Panc1 (cell line): ENCODE results near the gene UBASH3A. TPM values are rescaled to one million over a fixed set of nuclear protein-coding genes. Genes with fewer than 3 reads are reported as not detected.

Experiments used
- ATAC-seq: fragments of 200-7000 bp; cut with Tn5 transposase; 2 replicates; pipeline ENCODE4 v1.9.1; 2020; ENCODE audit warnings: mild to moderate bottlenecking, moderate library complexity
- BruUV-seq: library from RNA; stranded (reverse); fragments of 400-500 nt; replicated peaks from 2 replicates; lab custom pipeline; 2021; lab: Mats Ljungman, UMichigan
- CTCF ChIA-PET: fragments of 300-600 bp; sonication (Branson Sonifier 250); formaldehyde crosslinking; loops from one replicate; lab custom pipeline; 2022; ENCODE audit warnings: antibody characterized with exemption; lab: Charles Lee
- POLR2A ChIA-PET: fragments of 300-600 bp; sonication (Branson Sonifier 250); formaldehyde crosslinking; loops from one replicate; lab custom pipeline; 2022; ENCODE audit warnings: antibody characterized with exemption; lab: Charles Lee
- DNase-seq: peaks from one replicate; pipeline ENCODE4 v3.0.0-alpha.2; 2010; ENCODE audit warnings: low read depth, low spot score
- H3K27ac ChIP-seq: 2 replicates; pipeline ENCODE4 v1.5.1; 2011; ENCODE audit warnings: mild to moderate bottlenecking, low read length, inconsistent platforms
- H3K27me3 ChIP-seq: fragments of 200-500 bp; sonication (Bioruptor generic); 2 replicates; pipeline ENCODE4 v1.6.0; 2014; ENCODE audit warnings: low read length, inconsistent platforms; ENCODE audit not compliant: control insufficient read depth, insufficient read depth
- H3K36me3 ChIP-seq: fragments of 200-500 bp; sonication (Bioruptor generic); 2 replicates; pipeline ENCODE4 v1.5.1; 2014; ENCODE audit warnings: inconsistent platforms, mild to moderate bottlenecking, low read length, moderate library complexity; ENCODE audit not compliant: control insufficient read depth, insufficient read depth
- H3K4me1 ChIP-seq: 2 replicates; pipeline ENCODE4 v1.5.1; 2011; ENCODE audit warnings: inconsistent platforms, mild to moderate bottlenecking, low read length, moderate library complexity; ENCODE audit not compliant: control insufficient read depth, insufficient read depth
- H3K4me3 ChIP-seq, 2 experiments: 2 replicates each; pipeline ENCODE4 v1.5.1; 2011 to 2012; ENCODE audit warnings: low read depth in 2 of 2, low read length in 2 of 2, mild to moderate bottlenecking in 2 of 2, inconsistent platforms in 1 of 2, moderate library complexity in 1 of 2
- H3K9me3 ChIP-seq: fragments of 200-500 bp; sonication (Bioruptor generic); 2 replicates; pipeline ENCODE4 v1.5.1; 2014; ENCODE audit warnings: low read depth, mild to moderate bottlenecking, inconsistent platforms, low read length, moderate library complexity; ENCODE audit not compliant: control insufficient read depth, insufficient read depth
- POLR2AphosphoS5 ChIP-seq: IDR thresholded peaks from 2 replicates; pipeline ENCODE4 v1.6.1; 2012; ENCODE audit warnings: mild to moderate bottlenecking, low read depth, low read length, moderate library complexity
- SIN3A ChIP-seq: IDR thresholded peaks from 2 replicates; pipeline ENCODE4 v1.6.1; 2012; ENCODE audit warnings: low read depth, mild to moderate bottlenecking, low read length, moderate library complexity, borderline replicate concordance; ENCODE audit not compliant: insufficient read depth
- TCF7L2 ChIP-seq: IDR thresholded peaks from 2 replicates; pipeline ENCODE4 v1.6.1; 2011; ENCODE audit warnings: mild to moderate bottlenecking, low read depth, low read length, inconsistent platforms
- in situ Hi-C: cut with HindIII; loops from 2 replicates; pipeline ENCODE4 v1.10.0; 2016; ENCODE audit warnings: low sequenced_read_pairs, low pct_unique_long_range_greater_than_20kb
- intact Hi-C: fragments of 100-400 bp; cut with micrococcal nuclease; formaldehyde crosslinking; loops from one replicate; pipeline ENCODE4 v1.10.0; 2022; ENCODE audit not compliant: unreplicated experiment
- total RNA-seq: library from RNA; stranded (reverse); gene quantifications from one replicate; pipeline ENCODE4 v1.2.1, GENCODE V29; 2021; ENCODE audit not compliant: unreplicated experiment
- TF ChIP-seq, protein P1 (sequence below), 2 experiments: IDR thresholded peaks; 2 replicates each; pipeline ENCODE4 v1.6.1; 2011 to 2012; ENCODE audit warnings: low read depth in 2 of 2, control low read depth in 1 of 2, low read length in 1 of 2, mild to moderate bottlenecking in 1 of 2, moderate library complexity in 1 of 2; ENCODE audit not compliant: insufficient read depth in 1 of 2
- TF ChIP-seq, protein P2 (sequence below): fragments of 450-650 bp; IDR thresholded peaks from 2 replicates; pipeline ENCODE4 v1.5.1; 2017; ENCODE audit warnings: mild to moderate bottlenecking

The UBASH3A gene
- total RNA-seq, 1 experiment from 2014 or later = 0.33 TPM

DNA sequence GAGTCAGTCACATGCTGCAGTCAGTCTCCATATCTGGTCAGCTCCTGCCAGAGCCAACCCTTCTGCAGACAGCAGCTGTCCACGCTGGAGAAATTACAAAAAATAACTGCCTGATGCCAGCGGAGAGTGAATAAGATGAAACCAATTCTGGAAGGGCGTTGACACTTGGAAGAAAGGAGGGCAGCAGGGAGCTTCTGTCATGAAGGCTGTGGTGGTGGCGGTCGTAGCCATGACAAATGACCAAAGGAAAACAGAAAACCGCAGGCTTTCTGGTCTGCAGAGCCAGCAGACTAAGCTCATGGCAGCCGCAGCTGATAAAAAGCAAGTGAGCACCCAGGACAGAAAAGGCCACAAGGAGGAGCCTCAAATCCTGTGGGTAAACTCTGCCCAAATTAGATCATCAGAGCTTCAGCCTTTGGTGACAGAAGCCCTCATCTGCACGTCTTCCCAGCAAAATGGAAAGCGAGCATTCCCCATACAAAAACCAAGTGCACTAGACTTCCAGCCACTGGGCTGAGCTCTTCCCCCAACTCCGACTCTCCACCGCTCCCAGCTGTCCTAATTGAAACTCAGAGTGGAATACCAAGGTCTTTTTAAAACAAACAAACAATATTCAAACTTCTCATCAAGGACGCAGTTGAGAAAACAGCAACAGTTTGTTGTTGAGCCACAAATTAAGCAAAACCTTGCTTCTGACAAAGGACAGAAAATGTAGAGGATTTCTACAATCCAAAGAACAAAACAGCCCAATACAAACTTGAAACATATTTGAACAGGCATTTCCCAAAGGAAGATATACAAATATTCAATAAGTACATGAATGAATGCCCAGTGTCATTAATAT is 63.7 kb downstream of the UBASH3A start:
- no peak for DNase-seq
- CTCF ChIA-PET = interaction anchor here (0.6 kb wide), 1 partner anchor 168 kb away, joined by 3 read pairs; no protein-coding TSS in a partner anchor

DNA sequence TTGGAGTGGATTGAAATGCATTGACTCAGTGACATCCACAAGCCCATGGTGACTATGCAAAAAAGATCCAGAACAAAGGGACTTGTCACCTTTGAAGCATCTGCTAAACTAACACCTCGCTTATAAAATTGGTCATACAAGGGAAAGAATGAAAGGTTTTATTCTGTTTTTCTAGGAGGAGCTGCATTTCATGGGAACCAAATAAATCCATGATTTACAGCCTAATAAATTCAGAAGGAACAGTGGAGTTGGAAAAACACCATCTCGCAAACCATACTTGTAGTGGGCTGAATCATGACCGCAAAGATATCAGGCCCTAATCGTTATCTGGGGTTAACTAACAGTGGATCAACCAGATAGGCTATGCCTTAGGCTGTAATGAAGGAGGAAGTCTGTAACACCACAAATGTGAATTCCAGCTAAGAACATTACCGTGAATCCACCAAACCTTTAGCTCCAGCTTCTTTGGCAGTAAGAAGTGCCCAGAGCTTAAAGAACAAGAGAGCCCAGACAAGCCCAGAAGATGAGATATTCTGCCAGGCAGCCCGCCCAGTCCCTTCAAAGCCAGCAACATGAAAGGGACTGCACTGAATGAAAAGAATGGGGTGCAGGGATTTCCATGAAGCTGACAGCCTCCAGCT is 64.9 kb downstream of the UBASH3A start:
- CTCF ChIA-PET = no interaction called here
- no peaks in the 10 kb centered on the region for H3K27me3 ChIP-seq
- POLR2A ChIA-PET = no interaction called here
- DNase-seq (no peak), ATAC-seq (no peak)
- no peak overlapping the region for H3K27ac ChIP-seq
- intact Hi-C loops = no loop called here
- no peak for TF ChIP-seq SIN3A
- TF ChIP-seq, protein P1, sequence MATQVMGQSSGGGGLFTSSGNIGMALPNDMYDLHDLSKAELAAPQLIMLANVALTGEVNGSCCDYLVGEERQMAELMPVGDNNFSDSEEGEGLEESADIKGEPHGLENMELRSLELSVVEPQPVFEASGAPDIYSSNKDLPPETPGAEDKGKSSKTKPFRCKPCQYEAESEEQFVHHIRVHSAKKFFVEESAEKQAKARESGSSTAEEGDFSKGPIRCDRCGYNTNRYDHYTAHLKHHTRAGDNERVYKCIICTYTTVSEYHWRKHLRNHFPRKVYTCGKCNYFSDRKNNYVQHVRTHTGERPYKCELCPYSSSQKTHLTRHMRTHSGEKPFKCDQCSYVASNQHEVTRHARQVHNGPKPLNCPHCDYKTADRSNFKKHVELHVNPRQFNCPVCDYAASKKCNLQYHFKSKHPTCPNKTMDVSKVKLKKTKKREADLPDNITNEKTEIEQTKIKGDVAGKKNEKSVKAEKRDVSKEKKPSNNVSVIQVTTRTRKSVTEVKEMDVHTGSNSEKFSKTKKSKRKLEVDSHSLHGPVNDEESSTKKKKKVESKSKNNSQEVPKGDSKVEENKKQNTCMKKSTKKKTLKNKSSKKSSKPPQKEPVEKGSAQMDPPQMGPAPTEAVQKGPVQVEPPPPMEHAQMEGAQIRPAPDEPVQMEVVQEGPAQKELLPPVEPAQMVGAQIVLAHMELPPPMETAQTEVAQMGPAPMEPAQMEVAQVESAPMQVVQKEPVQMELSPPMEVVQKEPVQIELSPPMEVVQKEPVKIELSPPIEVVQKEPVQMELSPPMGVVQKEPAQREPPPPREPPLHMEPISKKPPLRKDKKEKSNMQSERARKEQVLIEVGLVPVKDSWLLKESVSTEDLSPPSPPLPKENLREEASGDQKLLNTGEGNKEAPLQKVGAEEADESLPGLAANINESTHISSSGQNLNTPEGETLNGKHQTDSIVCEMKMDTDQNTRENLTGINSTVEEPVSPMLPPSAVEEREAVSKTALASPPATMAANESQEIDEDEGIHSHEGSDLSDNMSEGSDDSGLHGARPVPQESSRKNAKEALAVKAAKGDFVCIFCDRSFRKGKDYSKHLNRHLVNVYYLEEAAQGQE (IDR thresholded peaks at IDR 0.05; ENCODE audit: insufficient read depth in 1 of 2, low read depth in 2 of 2, low read length in 1 of 2) = no peak
- peak; percentile 80 for TF ChIP-seq TCF7L2
- H3K4me3 ChIP-seq = no peak overlapping the region
- in situ Hi-C loops = no loop called here
- H3K4me1 ChIP-seq = no peaks in the 10 kb centered on the region
- no peaks in the 10 kb centered on the region for H3K36me3 ChIP-seq
- H3K9me3 ChIP-seq = no peaks in the 10 kb centered on the region
- no TSS peak for BruUV-seq

More for the DNA sequence above, 63.7 kb downstream of the UBASH3A start:
- TF ChIP-seq, protein P2, sequence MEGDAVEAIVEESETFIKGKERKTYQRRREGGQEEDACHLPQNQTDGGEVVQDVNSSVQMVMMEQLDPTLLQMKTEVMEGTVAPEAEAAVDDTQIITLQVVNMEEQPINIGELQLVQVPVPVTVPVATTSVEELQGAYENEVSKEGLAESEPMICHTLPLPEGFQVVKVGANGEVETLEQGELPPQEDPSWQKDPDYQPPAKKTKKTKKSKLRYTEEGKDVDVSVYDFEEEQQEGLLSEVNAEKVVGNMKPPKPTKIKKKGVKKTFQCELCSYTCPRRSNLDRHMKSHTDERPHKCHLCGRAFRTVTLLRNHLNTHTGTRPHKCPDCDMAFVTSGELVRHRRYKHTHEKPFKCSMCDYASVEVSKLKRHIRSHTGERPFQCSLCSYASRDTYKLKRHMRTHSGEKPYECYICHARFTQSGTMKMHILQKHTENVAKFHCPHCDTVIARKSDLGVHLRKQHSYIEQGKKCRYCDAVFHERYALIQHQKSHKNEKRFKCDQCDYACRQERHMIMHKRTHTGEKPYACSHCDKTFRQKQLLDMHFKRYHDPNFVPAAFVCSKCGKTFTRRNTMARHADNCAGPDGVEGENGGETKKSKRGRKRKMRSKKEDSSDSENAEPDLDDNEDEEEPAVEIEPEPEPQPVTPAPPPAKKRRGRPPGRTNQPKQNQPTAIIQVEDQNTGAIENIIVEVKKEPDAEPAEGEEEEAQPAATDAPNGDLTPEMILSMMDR = no peak
- TF ChIP-seq POLR2AphosphoS5 = no peak
- no peak for TF ChIP-seq SIN3A
- TF ChIP-seq TCF7L2 = no peak
- TF ChIP-seq, protein P1 (IDR thresholded peaks at IDR 0.05; ENCODE audit: insufficient read depth in 1 of 2, low read depth in 2 of 2, low read length in 1 of 2) = no peak
- no peak overlapping the region for H3K4me3 ChIP-seq
- no peaks in the 10 kb centered on the region for H3K36me3 ChIP-seq
- no peak overlapping the region for H3K27ac ChIP-seq
- H3K4me1 ChIP-seq = no peaks in the 10 kb centered on the region
- in situ Hi-C loops (no loop called here), intact Hi-C loops (no loop called here)
- H3K9me3 ChIP-seq = no peaks in the 10 kb centered on the region
- no peak for ATAC-seq
- BruUV-seq = no TSS peak
- no peaks in the 10 kb centered on the region for H3K27me3 ChIP-seq
- POLR2A ChIA-PET = no interaction called here
